ENCODE results near the gene ZNF48. TPM values are rescaled to one million over a fixed set of nuclear protein-coding genes. Genes with fewer than 3 reads are reported as not detected.

The ZNF48 gene
- polyA plus RNA-seq, 1 of the 3 experiments (the other 2 are of a cell fraction): 8.8 TPM

DNA sequence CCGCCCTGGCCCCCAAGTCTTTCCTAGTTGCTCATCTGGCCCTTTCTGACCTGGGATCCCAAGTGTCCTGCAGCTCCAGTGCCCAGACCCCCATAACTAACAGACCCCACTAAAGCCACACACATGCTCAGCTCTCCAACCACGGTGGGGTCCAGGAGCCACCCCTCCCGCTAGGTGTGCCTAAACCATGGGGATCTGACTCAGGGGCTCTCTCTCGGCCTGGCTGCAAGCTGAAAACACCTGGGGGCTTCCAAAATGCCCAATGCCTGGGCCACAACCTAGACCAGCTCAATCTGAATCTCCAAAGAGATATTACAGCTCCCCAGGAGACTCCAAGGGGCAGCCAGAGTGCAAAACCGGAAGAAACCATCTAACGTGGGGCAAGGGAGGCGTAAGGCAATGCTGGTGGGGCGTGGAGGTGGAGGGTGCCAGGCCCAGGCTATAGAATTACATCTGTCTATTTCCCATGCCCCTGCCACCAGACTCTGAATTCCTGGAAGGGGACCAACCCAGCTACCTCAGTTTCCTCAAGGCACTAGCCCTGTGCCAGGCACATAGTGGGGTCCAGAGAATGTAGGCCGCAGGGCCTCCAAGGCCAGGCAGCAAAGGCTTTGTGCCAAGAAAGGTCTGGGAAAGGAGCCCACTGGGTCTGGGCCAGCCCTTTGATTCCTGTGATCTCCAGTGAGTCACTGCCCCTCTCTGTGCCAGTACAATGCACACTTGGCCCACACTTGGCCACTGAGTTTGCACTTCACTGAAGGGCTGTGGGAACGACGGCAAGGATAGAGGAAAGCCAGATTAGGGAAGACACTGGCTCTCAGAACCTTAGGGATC is 43.4 kb upstream of the ZNF48 start (continued):
- TF ChIP-seq, protein P1, sequence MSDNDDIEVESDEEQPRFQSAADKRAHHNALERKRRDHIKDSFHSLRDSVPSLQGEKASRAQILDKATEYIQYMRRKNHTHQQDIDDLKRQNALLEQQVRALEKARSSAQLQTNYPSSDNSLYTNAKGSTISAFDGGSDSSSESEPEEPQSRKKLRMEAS (IDR thresholded peaks at IDR 0.05; ENCODE audit: low read depth): peak; percentile 76
- TF ChIP-seq, protein P2, sequence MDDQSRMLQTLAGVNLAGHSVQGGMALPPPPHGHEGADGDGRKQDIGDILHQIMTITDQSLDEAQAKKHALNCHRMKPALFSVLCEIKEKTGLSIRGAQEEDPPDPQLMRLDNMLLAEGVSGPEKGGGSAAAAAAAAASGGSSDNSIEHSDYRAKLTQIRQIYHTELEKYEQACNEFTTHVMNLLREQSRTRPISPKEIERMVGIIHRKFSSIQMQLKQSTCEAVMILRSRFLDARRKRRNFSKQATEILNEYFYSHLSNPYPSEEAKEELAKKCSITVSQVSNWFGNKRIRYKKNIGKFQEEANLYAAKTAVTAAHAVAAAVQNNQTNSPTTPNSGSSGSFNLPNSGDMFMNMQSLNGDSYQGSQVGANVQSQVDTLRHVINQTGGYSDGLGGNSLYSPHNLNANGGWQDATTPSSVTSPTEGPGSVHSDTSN (IDR thresholded peaks at IDR 0.05): peak; percentile 28; the same call in 1 of the 2 replicates
- TF ChIP-seq POLR2AphosphoS5 (IDR thresholded peaks at IDR 0.05; ENCODE audit: low read depth, low read length) (peak; percentile 65), JUND (IDR thresholded peaks at IDR 0.05) (peak; percentile 79), TAF1 (IDR thresholded peaks at IDR 0.05; ENCODE audit: borderline replicate concordance, low read depth, low read length) (no peak), FOSL2 (IDR thresholded peaks at IDR 0.05; ENCODE audit: borderline replicate concordance, low read depth) (peak; percentile 86; the same call in 1 of the 2 replicates)

DNA sequence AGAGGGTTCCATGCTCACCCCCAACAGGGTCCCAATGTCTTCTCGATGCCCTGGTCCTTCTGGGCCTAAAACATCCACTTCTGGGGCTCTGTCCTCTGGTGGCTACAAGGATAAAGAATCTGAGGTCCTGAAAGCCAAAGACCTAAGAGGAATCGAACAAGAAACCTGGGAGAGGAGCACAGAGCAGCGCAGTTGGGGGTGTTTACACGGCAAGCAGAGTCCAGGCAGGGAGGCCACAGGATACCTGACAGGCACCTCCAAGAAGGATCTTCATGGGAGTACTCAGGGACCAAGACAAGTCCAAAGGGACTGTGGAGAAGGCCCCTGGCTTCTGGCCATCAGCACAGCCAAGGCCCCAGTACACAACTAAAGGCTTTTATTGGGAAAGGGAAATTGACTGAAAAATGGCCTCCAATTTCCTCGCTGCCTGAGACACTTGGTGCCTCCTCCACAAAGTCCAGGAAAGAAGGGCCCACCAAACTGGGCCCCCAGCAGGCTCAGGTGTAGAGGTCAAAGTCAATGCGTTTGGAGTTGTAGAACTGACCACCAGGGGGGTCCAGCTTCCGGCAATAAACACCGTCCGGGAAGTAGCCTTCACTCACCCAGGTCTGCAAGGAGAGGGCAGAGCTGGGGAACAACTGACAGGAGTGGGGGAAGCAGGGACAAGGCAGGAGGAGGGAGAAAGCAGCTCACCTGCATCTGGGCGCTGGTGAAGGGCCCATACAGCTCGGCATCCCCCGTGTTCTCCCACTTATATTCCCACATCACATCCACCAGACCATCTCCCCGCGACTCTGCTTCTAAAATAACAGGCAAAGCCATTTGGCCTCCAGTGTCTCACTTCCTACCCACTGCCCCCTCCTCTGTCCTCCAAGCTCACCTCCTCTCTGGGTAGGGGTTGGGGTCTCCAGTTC is 42.5 kb upstream of the ZNF48 start:
- H3K27ac ChIP-seq (ENCODE audit: low read depth in 2 of 2, low read length in 1 of 2): peak overlapping the region; percentile 24 to 99; a peak in 2 of 4 replicates
- peak; percentile 46 for DNase-seq
- WGBS (ENCODE audit: low lambda C conversion rate): 81% methylated on average over 14 of the region's 14 CpGs
- H4K20me1 ChIP-seq (ENCODE audit: insufficient read depth): peaks cover 21% of the 10 kb centered on the region
- H3K4me1 ChIP-seq (ENCODE audit: control insufficient read depth in 1 of 2, insufficient read depth in 2 of 2, low read depth in 1 of 2, low read length in 1 of 2): peaks cover 34 to 38% of the 10 kb centered on the region in 2 experiments
- ChIA-PET POLR2A (no interaction called here), CTCF (interaction anchor here (1.1 to 3.6 kb wide), 5 partner anchors 13 to 95 kb away, joined by 3 to 23 read pairs (median 7); partner anchors contain the start of gene ZNF771)
- no peaks in the 10 kb centered on the region for H3K9me2 ChIP-seq
- peaks cover 22 to 45% of the 10 kb centered on the region in 2 experiments for H3K36me3 ChIP-seq (replicated peaks in 1 of 2; ENCODE audit: control insufficient read depth in 1 of 2, insufficient read depth in 2 of 2, low read length in 1 of 2)
- peaks cover 13% of the 10 kb centered on the region for H3F3A ChIP-seq (replicated peaks; ENCODE audit: insufficient read depth)
- H3K9me3 ChIP-seq: no peaks in the 10 kb centered on the region
- peak overlapping the region; percentile 96 for H3K4me2 ChIP-seq
- H3K79me2 ChIP-seq (ENCODE audit: insufficient read depth): peaks cover 26% of the 10 kb centered on the region
- no peaks in the 10 kb centered on the region for H3K27me3 ChIP-seq (ENCODE audit: insufficient read depth)
- TF ChIP-seq, protein P3, sequence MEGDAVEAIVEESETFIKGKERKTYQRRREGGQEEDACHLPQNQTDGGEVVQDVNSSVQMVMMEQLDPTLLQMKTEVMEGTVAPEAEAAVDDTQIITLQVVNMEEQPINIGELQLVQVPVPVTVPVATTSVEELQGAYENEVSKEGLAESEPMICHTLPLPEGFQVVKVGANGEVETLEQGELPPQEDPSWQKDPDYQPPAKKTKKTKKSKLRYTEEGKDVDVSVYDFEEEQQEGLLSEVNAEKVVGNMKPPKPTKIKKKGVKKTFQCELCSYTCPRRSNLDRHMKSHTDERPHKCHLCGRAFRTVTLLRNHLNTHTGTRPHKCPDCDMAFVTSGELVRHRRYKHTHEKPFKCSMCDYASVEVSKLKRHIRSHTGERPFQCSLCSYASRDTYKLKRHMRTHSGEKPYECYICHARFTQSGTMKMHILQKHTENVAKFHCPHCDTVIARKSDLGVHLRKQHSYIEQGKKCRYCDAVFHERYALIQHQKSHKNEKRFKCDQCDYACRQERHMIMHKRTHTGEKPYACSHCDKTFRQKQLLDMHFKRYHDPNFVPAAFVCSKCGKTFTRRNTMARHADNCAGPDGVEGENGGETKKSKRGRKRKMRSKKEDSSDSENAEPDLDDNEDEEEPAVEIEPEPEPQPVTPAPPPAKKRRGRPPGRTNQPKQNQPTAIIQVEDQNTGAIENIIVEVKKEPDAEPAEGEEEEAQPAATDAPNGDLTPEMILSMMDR (IDR thresholded peaks at IDR 0.05): peak; percentile 46
- TF ChIP-seq, protein P2 (IDR thresholded peaks at IDR 0.05): no peak
- no peak overlapping the region for H2AFZ ChIP-seq (ENCODE audit: low read depth)
- H3K4me3 ChIP-seq (ENCODE audit: low read depth in 2 of 2, low read length in 1 of 2): peak overlapping the region in 1 of 2 experiments; percentile 9; a peak in 1 of 4 replicates
- peak overlapping the region; percentile 27; the same call in 1 of the 2 replicates for H3K9ac ChIP-seq

Measured in SK-N-SH (cell line).